PC-9 (cell line): ENCODE results near the gene AKAP12. TPM values are rescaled to one million over a fixed set of nuclear protein-coding genes. Genes with fewer than 3 reads are reported as not detected.
"Not testable (repeated sequence)": the region's sequence is repeated elsewhere in the genome, so short reads cannot be mapped to it uniquely, and the experiment has no call there.

Experiments used
- BruUV-seq: library from RNA; stranded (reverse); fragments of 400-500 nt; replicated peaks from 2 replicates; lab custom pipeline; 2021; lab: Mats Ljungman, UMichigan
- CTCF ChIA-PET: fragments of 300-600 bp; sonication (Branson Sonifier 250); formaldehyde crosslinking; loops from one replicate; lab custom pipeline; 2022; ENCODE audit warnings: antibody characterized with exemption; lab: Charles Lee
- POLR2A ChIA-PET: fragments of 300-600 bp; sonication (Branson Sonifier 250); formaldehyde crosslinking; loops from one replicate; lab custom pipeline; 2022; ENCODE audit warnings: antibody characterized with exemption; ENCODE audit not compliant: unreplicated experiment; lab: Charles Lee
- DNase-seq, 2 experiments: peaks; one replicate each; pipeline versions ENCODE4 v3.0.0 to v3.0.0-alpha.2; 2015 to 2022; ENCODE audit warnings: mixed read lengths in 1 of 2
- H2AFZ ChIP-seq: fragments of 200-600 bp; sonication (generic); 2 replicates; pipeline ENCODE4 v1.8.1; 2017; ENCODE audit warnings: antibody characterized with exemption
- H3F3A ChIP-seq: fragments of 200-600 bp; sonication (generic); 2 replicates; pipeline ENCODE4 v1.8.1; 2017; ENCODE audit warnings: antibody characterized with exemption, mild to moderate bottlenecking, low read depth; ENCODE audit not compliant: insufficient read depth
- H3K27ac ChIP-seq: fragments of 200-600 bp; sonication (generic); 2 replicates; pipeline ENCODE4 v1.6.1; 2016; ENCODE audit warnings: mixed run types
- H3K27me3 ChIP-seq: fragments of 200-600 bp; sonication (generic); 2 replicates; pipeline ENCODE4 v1.6.1; 2016; ENCODE audit warnings: low read depth, mixed run types; ENCODE audit not compliant: insufficient read depth
- H3K36me3 ChIP-seq: fragments of 200-600 bp; sonication (generic); 2 replicates; pipeline ENCODE4 v1.6.1; 2016; ENCODE audit warnings: low read depth, mixed run types
- H3K4me1 ChIP-seq: fragments of 200-600 bp; sonication (generic); replicated peaks from 2 replicates; pipeline ENCODE4 v1.6.1; 2016; ENCODE audit warnings: mixed run types; ENCODE audit not compliant: insufficient read depth
- H3K4me2 ChIP-seq: fragments of 200-600 bp; sonication (generic); 2 replicates; pipeline ENCODE4 v1.6.1; 2017; ENCODE audit warnings: mixed run types
- H3K4me3 ChIP-seq: fragments of 200-600 bp; sonication (generic); 2 replicates; pipeline ENCODE4 v1.6.1; 2016; ENCODE audit warnings: mixed run types
- H3K79me2 ChIP-seq: fragments of 200-600 bp; sonication (generic); 2 replicates; pipeline ENCODE4 v1.6.1; 2017; ENCODE audit warnings: low read depth, mixed run types
- H3K9me2 ChIP-seq: fragments of 200-600 bp; sonication (generic); 2 replicates; pipeline ENCODE4 v1.8.1; 2017; ENCODE audit warnings: mild to moderate bottlenecking; ENCODE audit not compliant: insufficient read depth
- H3K9me3 ChIP-seq: fragments of 200-600 bp; sonication (generic); 2 replicates; pipeline ENCODE4 v1.8.1; 2016; ENCODE audit warnings: low read depth; ENCODE audit not compliant: insufficient read depth
- H4K20me1 ChIP-seq: fragments of 200-600 bp; sonication (generic); 2 replicates; pipeline ENCODE4 v1.8.1; 2017; ENCODE audit not compliant: insufficient read depth
- EZH2 ChIP-seq: fragments of 200-600 bp; sonication (generic); IDR thresholded peaks from 2 replicates; pipeline ENCODE4 v1.8.0; 2017; ENCODE audit warnings: antibody characterized with exemption, low read depth
- intact Hi-C: fragments of 100-400 bp; cut with micrococcal nuclease; formaldehyde crosslinking; loops from one replicate; pipeline ENCODE4 v1.10.0; 2022; ENCODE audit not compliant: unreplicated experiment
- total RNA-seq: library from RNA; stranded (reverse); gene quantifications from 2 replicates; pipeline ENCODE4 v1.2.3, GENCODE V29; 2021
- TF ChIP-seq, protein P1 (sequence below): fragments of 200-600 bp; sonication (generic); conservative IDR thresholded peaks from 2 replicates; pipeline ENCODE4 v1.6.1; 2017; ENCODE audit warnings: mixed run types, antibody characterized with exemption, mild to moderate bottlenecking, moderate library complexity

The AKAP12 gene
- total RNA-seq, 1 experiment from 2014 or later, result 12.6 TPM

DNA sequence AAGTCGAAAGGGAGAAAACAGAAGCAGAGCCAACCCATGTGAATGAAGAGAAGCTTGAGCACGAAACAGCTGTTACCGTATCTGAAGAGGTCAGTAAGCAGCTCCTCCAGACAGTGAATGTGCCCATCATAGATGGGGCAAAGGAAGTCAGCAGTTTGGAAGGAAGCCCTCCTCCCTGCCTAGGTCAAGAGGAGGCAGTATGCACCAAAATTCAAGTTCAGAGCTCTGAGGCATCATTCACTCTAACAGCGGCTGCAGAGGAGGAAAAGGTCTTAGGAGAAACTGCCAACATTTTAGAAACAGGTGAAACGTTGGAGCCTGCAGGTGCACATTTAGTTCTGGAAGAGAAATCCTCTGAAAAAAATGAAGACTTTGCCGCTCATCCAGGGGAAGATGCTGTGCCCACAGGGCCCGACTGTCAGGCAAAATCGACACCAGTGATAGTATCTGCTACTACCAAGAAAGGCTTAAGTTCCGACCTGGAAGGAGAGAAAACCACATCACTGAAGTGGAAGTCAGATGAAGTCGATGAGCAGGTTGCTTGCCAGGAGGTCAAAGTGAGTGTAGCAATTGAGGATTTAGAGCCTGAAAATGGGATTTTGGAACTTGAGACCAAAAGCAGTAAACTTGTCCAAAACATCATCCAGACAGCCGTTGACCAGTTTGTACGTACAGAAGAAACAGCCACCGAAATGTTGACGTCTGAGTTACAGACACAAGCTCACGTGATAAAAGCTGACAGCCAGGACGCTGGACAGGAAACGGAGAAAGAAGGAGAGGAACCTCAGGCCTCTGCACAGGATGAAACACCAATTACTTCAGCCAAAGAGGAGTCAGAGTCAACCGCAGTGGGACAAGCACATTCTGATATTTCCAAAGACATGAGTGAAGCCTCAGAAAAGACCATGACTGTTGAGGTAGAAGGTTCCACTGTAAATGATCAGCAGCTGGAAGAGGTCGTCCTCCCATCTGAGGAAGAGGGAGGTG is 112.9 kb downstream of the AKAP12 start:
- peaks cover 9% of the 10 kb centered on the region; the same call in 1 of the 2 replicates for H3K36me3 ChIP-seq
- H3K9me3 ChIP-seq, result peaks cover 7% of the 10 kb centered on the region; the same call in 1 of the 2 replicates
- no peaks in the 10 kb centered on the region for H3K4me1 ChIP-seq
- H3K4me3 ChIP-seq, result no peak overlapping the region
- no TSS peak for BruUV-seq
- no peak for TF ChIP-seq EZH2
- TF ChIP-seq, protein P1, sequence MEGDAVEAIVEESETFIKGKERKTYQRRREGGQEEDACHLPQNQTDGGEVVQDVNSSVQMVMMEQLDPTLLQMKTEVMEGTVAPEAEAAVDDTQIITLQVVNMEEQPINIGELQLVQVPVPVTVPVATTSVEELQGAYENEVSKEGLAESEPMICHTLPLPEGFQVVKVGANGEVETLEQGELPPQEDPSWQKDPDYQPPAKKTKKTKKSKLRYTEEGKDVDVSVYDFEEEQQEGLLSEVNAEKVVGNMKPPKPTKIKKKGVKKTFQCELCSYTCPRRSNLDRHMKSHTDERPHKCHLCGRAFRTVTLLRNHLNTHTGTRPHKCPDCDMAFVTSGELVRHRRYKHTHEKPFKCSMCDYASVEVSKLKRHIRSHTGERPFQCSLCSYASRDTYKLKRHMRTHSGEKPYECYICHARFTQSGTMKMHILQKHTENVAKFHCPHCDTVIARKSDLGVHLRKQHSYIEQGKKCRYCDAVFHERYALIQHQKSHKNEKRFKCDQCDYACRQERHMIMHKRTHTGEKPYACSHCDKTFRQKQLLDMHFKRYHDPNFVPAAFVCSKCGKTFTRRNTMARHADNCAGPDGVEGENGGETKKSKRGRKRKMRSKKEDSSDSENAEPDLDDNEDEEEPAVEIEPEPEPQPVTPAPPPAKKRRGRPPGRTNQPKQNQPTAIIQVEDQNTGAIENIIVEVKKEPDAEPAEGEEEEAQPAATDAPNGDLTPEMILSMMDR, result no peak
- POLR2A ChIA-PET, result no interaction called here
- peaks cover 21% of the 10 kb centered on the region; the same call in 1 of the 2 replicates for H3F3A ChIP-seq
- H3K9me2 ChIP-seq, result no peaks in the 10 kb centered on the region
- H4K20me1 ChIP-seq, result no peaks in the 10 kb centered on the region
- intact Hi-C loops, result no loop called here
- H2AFZ ChIP-seq, result no peak overlapping the region
- no peak overlapping the region for H3K4me2 ChIP-seq
- no peaks in the 10 kb centered on the region for H3K79me2 ChIP-seq
- no peak for DNase-seq
- no peak overlapping the region for H3K27ac ChIP-seq
- no peaks in the 10 kb centered on the region for H3K27me3 ChIP-seq
- CTCF ChIA-PET, result interaction anchor here (0.6 kb wide), 1 partner anchor 95 kb away, joined by 4 read pairs; no protein-coding TSS in a partner anchor

DNA sequence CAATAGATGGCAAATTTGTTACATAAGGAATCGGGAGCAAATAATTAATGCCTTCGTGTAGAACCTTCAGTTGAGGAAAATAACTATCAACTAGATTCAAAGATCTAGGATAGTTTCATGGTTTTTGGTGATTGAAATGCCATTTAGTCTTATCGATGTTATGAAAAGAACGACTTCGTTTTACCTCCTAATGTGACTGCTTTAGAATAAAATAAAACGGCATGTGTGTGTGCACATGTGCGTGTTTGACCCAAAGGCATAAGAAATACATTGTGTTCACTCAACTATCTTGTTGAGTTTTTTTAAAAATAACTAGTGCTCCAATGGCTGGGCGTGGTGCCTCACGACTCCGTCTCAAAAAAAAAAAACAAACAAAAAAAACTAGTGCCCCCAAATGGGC is 114.0 kb downstream of the AKAP12 start:
- BruUV-seq, result no TSS peak

DNA sequence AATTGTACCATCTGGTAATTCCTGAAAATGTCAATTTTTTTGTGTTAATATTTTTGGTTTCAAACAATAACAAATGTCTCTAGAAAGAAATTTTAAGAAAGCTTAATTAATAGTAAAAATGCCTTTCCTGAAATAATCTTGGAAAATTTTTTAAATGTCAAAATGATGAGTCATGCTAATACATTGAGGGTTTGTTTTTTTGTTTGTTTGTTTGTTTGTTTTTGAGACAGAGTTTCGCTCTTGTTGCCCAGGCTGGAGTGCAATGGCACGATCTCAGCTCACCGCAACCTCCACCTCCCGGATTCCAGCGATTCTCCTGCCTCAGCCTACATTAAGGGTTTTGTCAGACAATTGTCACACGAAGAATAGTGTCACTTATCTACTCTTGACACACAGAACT is 117.2 kb downstream of the AKAP12 start:
- H3K9me3 ChIP-seq, DNase-seq, H3K27me3 ChIP-seq, H2AFZ ChIP-seq, intact Hi-C loops, H3K4me2 ChIP-seq, POLR2A ChIA-PET, BruUV-seq, H3K4me1 ChIP-seq, H3K9me2 ChIP-seq, H3K4me3 ChIP-seq, H4K20me1 ChIP-seq, H3K79me2 ChIP-seq: not testable (repeated sequence)
- Histone ChIP-seq H3K36me3 (peaks cover 11% of the 10 kb centered on the region; the same call in 1 of the 2 replicates), H3F3A (peaks cover 30% of the 10 kb centered on the region; the same call in 1 of the 2 replicates), H3K27ac (peak overlapping the region; percentile 39)
- CTCF ChIA-PET, result interaction anchor here (0.6 kb wide), 3 partner anchors 18 to 59 kb away, joined by 4 to 5 read pairs (median 4); no protein-coding TSS in a partner anchor

More for the DNA sequence above, 114.0 kb downstream of the AKAP12 start:
- Histone ChIP-seq H3F3A (peaks cover 25% of the 10 kb centered on the region; the same call in 1 of the 2 replicates), H2AFZ (no peak overlapping the region), H3K27ac (no peak overlapping the region), H3K27me3 (no peaks in the 10 kb centered on the region), H3K4me3 (no peak overlapping the region), H3K9me3 (peaks cover 7% of the 10 kb centered on the region; the same call in 1 of the 2 replicates), H3K79me2 (no peaks in the 10 kb centered on the region), H3K36me3 (peaks cover 11% of the 10 kb centered on the region; the same call in 1 of the 2 replicates), H3K9me2 (no peaks in the 10 kb centered on the region), H3K4me2 (no peak overlapping the region), H3K4me1 (no peaks in the 10 kb centered on the region), H4K20me1 (no peaks in the 10 kb centered on the region)
- DNase-seq, result no peak
- ChIA-PET POLR2A (no interaction called here), CTCF (no interaction called here)
- intact Hi-C loops, result no loop called here
- TF ChIP-seq, protein P1, result no peak
- TF ChIP-seq EZH2, result no peak
